Osteoblast (primary cell): ENCODE results near the gene KAT2A. TPM values are rescaled to one million over a fixed set of nuclear protein-coding genes. Genes with fewer than 3 reads are reported as not detected.

Experiments
- DNase-seq: peaks from one replicate; pipeline ENCODE4 v3.0.0; 2011; ENCODE audit warnings: low spot score, mixed read lengths; ENCODE audit not compliant: insufficient read length; ENCODE audit errors: missing footprints
- H2AFZ ChIP-seq: 2 replicates; pipeline ENCODE4 v1.6.0; 2011; ENCODE audit warnings: mild to moderate bottlenecking, low read length
- H3K27ac ChIP-seq: 2 replicates; pipeline ENCODE4 v1.5.1; 2011; ENCODE audit warnings: mild to moderate bottlenecking, low read depth, low read length, moderate library complexity
- H3K27me3 ChIP-seq: 2 replicates; pipeline ENCODE4 v1.6.0; 2012; ENCODE audit warnings: mild to moderate bottlenecking, control low read depth, inconsistent platforms, low read length, moderate library complexity; ENCODE audit not compliant: insufficient read depth
- H3K36me3 ChIP-seq: 2 replicates; pipeline ENCODE4 v1.5.1; 2011; ENCODE audit warnings: mild to moderate bottlenecking, low read length, control low read depth, moderate library complexity; ENCODE audit not compliant: insufficient read depth
- H3K4me1 ChIP-seq: 2 replicates; pipeline ENCODE4 v1.5.1; 2011; ENCODE audit warnings: mild to moderate bottlenecking, low read length, control low read depth, moderate library complexity; ENCODE audit not compliant: insufficient read depth
- H3K4me2 ChIP-seq: 2 replicates; pipeline ENCODE4 v1.6.0; 2011; ENCODE audit warnings: mild to moderate bottlenecking, low read length; ENCODE audit not compliant: insufficient read depth
- H3K4me3 ChIP-seq: fragments of 200-600 bp; sonication (generic); 3 replicates; pipeline ENCODE4 v1.5.1; 2012; ENCODE audit warnings: mild to moderate bottlenecking, low read length, inconsistent platforms; ENCODE audit not compliant: insufficient read depth
- H3K79me2 ChIP-seq: 2 replicates; pipeline ENCODE4 v1.6.0; 2012; ENCODE audit warnings: mild to moderate bottlenecking, low read length, control low read depth, inconsistent platforms; ENCODE audit not compliant: insufficient read depth
- H3K9me3 ChIP-seq: 2 replicates; pipeline ENCODE4 v1.5.1; 2011; ENCODE audit warnings: low read depth, low read length, control low read depth
- H4K20me1 ChIP-seq: 2 replicates; pipeline ENCODE4 v1.6.0; 2012; ENCODE audit warnings: mild to moderate bottlenecking, low read length, control low read depth; ENCODE audit not compliant: insufficient read depth
- CTCF ChIP-seq: IDR thresholded peaks from 2 replicates; pipeline ENCODE4 v1.5.1; 2011; ENCODE audit warnings: mild to moderate bottlenecking, low read depth, low read length, moderate library complexity; ENCODE audit errors: extremely low read depth
- total RNA-seq: library from RNA; depleted of rRNA; stranded (reverse); fragments of >200 nt; gene quantifications from 2 replicates; pipeline ENCODE4 v1.2.3, GENCODE V29; 2012

Gene KAT2A
- total RNA-seq, 1 donor, result 9.0 TPM

- Histone ChIP-seq H2AFZ (no peak overlapping the region), H3K27me3 (no peaks in the 10 kb centered on the region), H3K36me3 (peaks cover 26% of the 10 kb centered on the region), H3K9me3 (no peaks in the 10 kb centered on the region), H3K4me3 (no peak overlapping the region), H3K4me1 (peaks cover 12% of the 10 kb centered on the region), H3K4me2 (no peak overlapping the region), H3K79me2 (no peaks in the 10 kb centered on the region), H3K27ac (no peak overlapping the region), H4K20me1 (peaks cover 6% of the 10 kb centered on the region)
- TF ChIP-seq CTCF, result no peak
- no peak for DNase-seq
Measured at GRCh38 chr17:42114118-42114517, 7.0 kb downstream of the KAT2A start.

GRCh38 chr17:42113293-42114069 is 7.7 kb downstream of the KAT2A start:
- Histone ChIP-seq H3K9me3 (no peaks in the 10 kb centered on the region), H2AFZ (no peak overlapping the region), H3K79me2 (no peaks in the 10 kb centered on the region), H3K27ac (peak overlapping the region; percentile 81), H4K20me1 (peaks cover 6% of the 10 kb centered on the region), H3K4me3 (no peak overlapping the region), H3K4me2 (no peak overlapping the region), H3K36me3 (peaks cover 22% of the 10 kb centered on the region), H3K4me1 (peaks cover 12% of the 10 kb centered on the region), H3K27me3 (no peaks in the 10 kb centered on the region)
- peak; percentile 45 for DNase-seq
- no peak for TF ChIP-seq CTCF

- Histone ChIP-seq H3K4me3 (peak within 1 kb of the TSS; percentile 82), H3K79me2 (no peaks in the 10 kb centered on the region), H4K20me1 (peaks cover 6% of the 10 kb centered on the region), H3K27ac (peak within 1 kb of the TSS; percentile 81), H3K4me2 (peak within 1 kb of the TSS; percentile 96), H3K27me3 (no peaks in the 10 kb centered on the region), H3K4me1 (peaks cover 12% of the 10 kb centered on the region), H2AFZ (peak within 1 kb of the TSS; percentile 91), H3K36me3 (peaks cover 22% of the 10 kb centered on the region), H3K9me3 (no peaks in the 10 kb centered on the region)
- peak; percentile 99 for DNase-seq
- no peak for TF ChIP-seq CTCF
Measured at GRCh38 chr17:42112552-42113176, 8.5 kb downstream of the KAT2A start, which contains the start of gene DHX58. Gene DHX58 (minus strand): TSS chr17:42112714. CDS start chr17:42111892, 822 bp downstream.
